Right lobe of liver (tissue), 4 donors: ENCODE measurements around the gene DEFB127.

Experiments
- CTCF ChIP-seq, 4 donors: fragments of 200-600 bp in 3 of 4; fragments of 450-650 bp in 1 of 4; IDR thresholded peaks; one replicate each; pipeline versions ENCODE4 v1.5.1 to v1.8.0; 2016 to 2022; ENCODE audit warnings: antibody characterized with exemption in 4 of 4, mild to moderate bottlenecking in 2 of 4
- POLR2A ChIP-seq: fragments of 450-650 bp; IDR thresholded peaks from one replicate; pipeline ENCODE4 v1.6.1; 2017; ENCODE audit warnings: antibody characterized with exemption, mild to moderate bottlenecking
- donor health status: DM: no; HTN: no; CAD: no.
- donor health status: DM: no; HTN: no; CAD: no.
- donor health status: DM: no; HTN: yes; CAD: no.

- no peak for TF ChIP-seq CTCF (IDR thresholded peaks at IDR 0.05)
- TF ChIP-seq POLR2A: no peak
Observed at GRCh38 chr20:198225-198624, 41.0 kb downstream of the DEFB127 start.
